ENCODE measurements around the gene KHNYN.

The KHNYN gene

DNA sequence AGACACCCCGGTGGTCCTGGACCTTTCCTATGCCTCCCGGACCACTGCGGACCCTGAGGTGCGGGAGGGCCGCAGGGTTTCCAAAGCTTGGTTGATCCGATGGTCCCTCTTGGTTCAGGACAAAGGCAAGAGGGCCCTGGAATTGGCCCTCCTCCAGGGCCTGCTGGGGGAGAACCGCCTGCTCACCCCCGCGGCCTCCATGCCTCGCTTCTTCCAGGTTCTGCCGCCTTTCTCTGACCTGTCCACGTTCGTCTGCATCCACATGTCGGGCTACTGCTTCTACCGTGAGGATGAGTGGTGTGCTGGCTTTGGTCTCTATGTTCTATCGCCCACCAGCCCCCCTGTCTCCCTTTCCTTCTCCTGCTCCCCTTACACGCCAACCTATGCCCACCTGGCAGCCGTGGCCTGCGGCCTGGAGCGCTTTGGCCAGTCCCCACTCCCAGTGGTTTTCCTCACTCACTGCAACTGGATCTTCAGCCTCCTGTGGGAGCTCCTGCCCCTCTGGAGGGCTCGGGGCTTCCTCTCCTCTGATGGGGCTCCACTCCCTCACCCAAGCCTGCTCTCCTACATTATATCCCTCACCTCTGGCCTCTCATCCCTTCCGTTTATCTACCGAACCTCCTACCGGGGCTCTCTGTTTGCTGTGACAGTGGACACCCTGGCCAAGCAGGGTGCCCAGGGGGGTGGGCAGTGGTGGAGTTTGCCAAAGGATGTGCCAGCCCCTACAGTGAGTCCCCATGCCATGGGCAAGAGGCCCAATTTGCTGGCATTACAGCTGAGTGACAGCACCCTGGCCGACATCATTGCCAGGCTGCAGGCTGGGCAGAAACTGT is 14.1 kb upstream of the KHNYN start:
- H3K4me3 ChIP-seq (ENCODE audit: low read depth in 1 of 2, low read length in 2 of 2), result no peak overlapping the region
- H3K36me3 ChIP-seq (ENCODE audit: control insufficient read depth in 1 of 2, insufficient read depth in 2 of 2, low read length in 2 of 2), result peaks cover 16 to 33% of the 10 kb centered on the region in 2 donors
- H3K27ac ChIP-seq (ENCODE audit: low read length), result no peak overlapping the region

DNA sequence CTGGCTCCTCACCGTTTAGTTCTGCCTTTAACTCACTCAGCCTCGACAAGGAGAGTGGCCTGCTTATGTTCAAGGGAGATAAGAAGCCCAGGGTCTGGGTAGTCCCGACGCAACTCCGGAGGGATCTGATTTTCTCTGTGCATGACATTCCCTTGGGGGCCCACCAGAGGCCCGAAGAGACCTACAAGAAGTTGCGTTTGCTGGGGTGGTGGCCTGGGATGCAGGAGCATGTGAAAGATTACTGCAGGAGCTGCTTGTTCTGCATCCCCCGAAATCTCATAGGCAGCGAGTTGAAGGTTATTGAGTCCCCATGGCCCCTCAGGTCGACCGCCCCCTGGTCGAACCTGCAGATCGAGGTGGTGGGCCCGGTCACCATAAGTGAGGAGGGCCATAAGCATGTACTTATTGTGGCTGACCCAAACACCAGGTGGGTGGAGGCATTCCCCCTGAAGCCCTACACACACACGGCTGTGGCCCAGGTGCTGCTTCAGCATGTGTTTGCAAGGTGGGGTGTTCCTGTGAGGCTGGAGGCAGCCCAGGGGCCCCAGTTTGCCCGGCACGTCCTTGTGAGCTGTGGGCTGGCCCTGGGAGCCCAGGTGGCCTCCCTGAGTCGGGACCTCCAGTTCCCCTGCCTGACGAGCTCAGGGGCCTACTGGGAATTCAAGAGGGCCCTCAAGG is 13.4 kb upstream of the KHNYN start:
- H3K4me3 ChIP-seq (ENCODE audit: low read depth in 1 of 2, low read length in 2 of 2), result no peak overlapping the region
- no peaks in the 10 kb centered on the region for H3K27me3 ChIP-seq (ENCODE audit: low read depth, low read length)
- no peak overlapping the region for H3K27ac ChIP-seq (ENCODE audit: low read length)
- H3K9me3 ChIP-seq (ENCODE audit: control insufficient read depth in 1 of 2, low read length in 2 of 2), result no peaks in the 10 kb centered on the region
- H3K4me1 ChIP-seq (ENCODE audit: control insufficient read depth in 1 of 2, insufficient read depth in 2 of 2, low read length in 2 of 2), result no peaks in the 10 kb centered on the region
- H3K36me3 ChIP-seq (ENCODE audit: control insufficient read depth in 1 of 2, insufficient read depth in 2 of 2, low read length in 2 of 2), result peaks cover 9 to 27% of the 10 kb centered on the region in 2 donors

More for the DNA sequence above, 14.1 kb upstream of the KHNYN start:
- no peaks in the 10 kb centered on the region for H3K27me3 ChIP-seq (ENCODE audit: low read depth, low read length)
- no peaks in the 10 kb centered on the region for H3K4me1 ChIP-seq (ENCODE audit: control insufficient read depth in 1 of 2, insufficient read depth in 2 of 2, low read length in 2 of 2)
- H3K9me3 ChIP-seq (ENCODE audit: control insufficient read depth in 1 of 2, low read length in 2 of 2), result no peaks in the 10 kb centered on the region

DNA sequence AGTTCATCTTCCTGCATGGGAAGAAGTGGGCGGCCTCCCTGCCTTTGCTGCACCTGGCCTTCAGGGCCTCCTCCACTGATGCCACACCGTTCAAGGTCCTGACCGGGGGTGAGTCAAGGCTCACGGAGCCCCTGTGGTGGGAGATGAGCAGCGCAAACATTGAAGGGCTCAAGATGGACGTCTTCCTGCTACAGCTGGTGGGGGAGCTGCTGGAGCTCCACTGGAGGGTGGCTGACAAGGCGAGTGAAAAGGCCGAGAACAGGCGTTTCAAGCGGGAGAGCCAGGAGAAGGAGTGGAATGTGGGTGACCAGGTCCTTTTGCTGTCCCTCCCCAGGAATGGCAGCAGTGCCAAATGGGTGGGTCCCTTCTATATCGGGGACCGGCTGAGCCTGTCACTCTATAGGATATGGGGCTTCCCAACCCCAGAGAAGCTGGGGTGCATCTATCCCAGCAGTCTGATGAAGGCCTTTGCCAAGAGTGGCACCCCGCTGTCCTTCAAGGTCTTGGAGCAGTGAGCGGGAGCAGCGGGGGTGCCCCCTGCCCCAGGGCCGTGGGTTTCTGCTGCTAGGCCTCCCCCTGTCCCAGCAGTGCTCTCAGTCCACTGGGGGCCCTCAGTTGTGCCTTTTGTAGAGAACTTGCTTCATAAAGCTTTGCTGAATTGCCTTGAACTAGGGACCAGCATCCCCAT is 12.7 kb upstream of the KHNYN start:
- H3K4me3 ChIP-seq (ENCODE audit: low read depth in 1 of 2, low read length in 2 of 2), result no peak overlapping the region
- H3K36me3 ChIP-seq (ENCODE audit: control insufficient read depth in 1 of 2, insufficient read depth in 2 of 2, low read length in 2 of 2), result peaks cover 8 to 27% of the 10 kb centered on the region in 2 donors
- no peaks in the 10 kb centered on the region for H3K9me3 ChIP-seq (ENCODE audit: control insufficient read depth in 1 of 2, low read length in 2 of 2)
- no peaks in the 10 kb centered on the region for H3K4me1 ChIP-seq (ENCODE audit: control insufficient read depth in 1 of 2, insufficient read depth in 2 of 2, low read length in 2 of 2)
- no peak overlapping the region for H3K27ac ChIP-seq (ENCODE audit: low read length)
- no peaks in the 10 kb centered on the region for H3K27me3 ChIP-seq (ENCODE audit: low read depth, low read length)

DNA sequence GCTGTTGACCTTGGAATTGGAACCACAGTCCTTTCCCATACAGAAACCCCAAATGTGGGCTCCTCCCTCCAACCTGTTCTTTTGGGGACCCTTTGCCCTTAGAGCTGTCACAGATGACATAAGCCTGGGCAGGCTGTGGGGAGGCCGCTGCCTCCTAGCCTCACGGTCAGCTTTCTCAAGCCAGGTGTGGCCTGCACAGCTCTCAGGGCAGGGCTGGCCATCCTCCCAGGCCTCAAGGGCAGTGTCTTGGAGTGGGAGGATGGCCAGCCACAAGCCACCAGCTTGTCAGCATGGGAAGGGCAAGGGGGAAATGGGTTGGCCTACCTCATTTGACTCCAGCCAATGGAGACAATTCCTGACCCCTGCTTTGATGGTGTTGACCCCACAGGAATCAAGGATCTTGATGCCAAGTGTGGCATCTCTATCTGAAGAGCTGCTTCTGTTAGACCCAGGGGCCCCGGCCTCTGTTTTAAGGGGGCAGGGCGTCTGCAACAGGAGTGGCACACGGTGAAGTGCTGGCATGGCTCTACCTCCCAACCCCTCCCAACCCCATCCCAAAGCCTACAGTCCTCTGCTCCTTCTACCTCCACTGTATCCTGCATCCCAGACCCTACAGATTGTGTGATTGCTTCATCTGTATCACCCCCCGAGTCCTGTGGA is 11.8 kb upstream of the KHNYN start:
- Histone ChIP-seq H3K9me3 (ENCODE audit: control insufficient read depth in 1 of 2, low read length in 2 of 2) (no peaks in the 10 kb centered on the region), H3K4me3 (ENCODE audit: low read depth in 1 of 2, low read length in 2 of 2) (no peak overlapping the region), H3K4me1 (ENCODE audit: control insufficient read depth in 1 of 2, insufficient read depth in 2 of 2, low read length in 2 of 2) (no peaks in the 10 kb centered on the region), H3K36me3 (ENCODE audit: control insufficient read depth in 1 of 2, insufficient read depth in 2 of 2, low read length in 2 of 2) (peaks cover 8 to 25% of the 10 kb centered on the region in 2 donors), H3K27me3 (ENCODE audit: low read depth, low read length) (no peaks in the 10 kb centered on the region), H3K27ac (ENCODE audit: low read length) (no peak overlapping the region)

DNA sequence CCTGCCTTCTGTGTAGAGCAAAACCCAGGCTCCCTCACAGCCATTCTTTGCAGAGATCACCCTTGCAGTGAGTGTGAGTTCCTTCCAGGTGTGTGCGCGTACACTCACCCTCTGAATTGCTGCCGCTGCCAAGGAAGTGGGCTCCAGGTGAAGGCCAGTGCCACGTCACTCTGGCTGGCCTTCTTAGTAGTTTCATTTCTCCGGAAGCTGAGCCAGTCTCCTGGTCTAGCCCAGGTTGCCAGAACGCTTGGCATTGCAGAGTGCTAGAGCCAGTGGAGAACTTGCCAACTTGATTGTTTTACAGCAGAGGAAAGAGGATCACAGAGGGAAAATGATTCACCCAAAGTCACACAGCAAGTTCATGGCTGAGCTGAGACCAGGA is 11.3 kb upstream of the KHNYN start:
- Histone ChIP-seq H3K9me3 (ENCODE audit: control insufficient read depth in 1 of 2, low read length in 2 of 2) (no peaks in the 10 kb centered on the region), H3K27me3 (ENCODE audit: low read depth, low read length) (no peaks in the 10 kb centered on the region), H3K4me3 (ENCODE audit: low read depth in 1 of 2, low read length in 2 of 2) (no peak overlapping the region), H3K4me1 (ENCODE audit: control insufficient read depth in 1 of 2, insufficient read depth in 2 of 2, low read length in 2 of 2) (no peaks in the 10 kb centered on the region), H3K27ac (ENCODE audit: low read length) (no peak overlapping the region), H3K36me3 (ENCODE audit: control insufficient read depth in 1 of 2, insufficient read depth in 2 of 2, low read length in 2 of 2) (peaks cover 6 to 23% of the 10 kb centered on the region in 2 donors)

DNA sequence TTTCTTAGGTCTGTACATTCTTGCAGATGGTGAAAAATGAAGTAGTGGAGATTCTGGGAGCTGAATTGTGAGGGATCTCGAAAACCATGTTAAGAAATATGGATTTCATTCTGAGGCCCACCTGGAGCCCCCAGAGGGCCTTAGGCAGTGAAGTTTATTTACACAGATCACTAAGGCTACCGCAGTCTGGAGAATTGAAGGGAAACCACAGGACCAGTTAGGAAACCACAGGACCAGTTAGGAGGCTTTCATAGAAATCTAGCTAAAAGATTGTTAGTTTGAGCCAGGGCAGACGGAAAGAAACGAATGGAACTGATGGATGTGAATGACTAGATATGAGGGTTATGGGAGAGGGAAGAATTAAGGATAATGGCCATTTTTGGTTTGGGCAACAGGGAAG is 7.5 kb upstream of the KHNYN start:
- Histone ChIP-seq H3K4me3 (ENCODE audit: low read depth in 1 of 2, low read length in 2 of 2) (no peak overlapping the region), H3K27ac (ENCODE audit: low read length) (no peak overlapping the region), H3K27me3 (ENCODE audit: low read depth, low read length) (no peaks in the 10 kb centered on the region), H3K4me1 (ENCODE audit: control insufficient read depth in 1 of 2, insufficient read depth in 2 of 2, low read length in 2 of 2) (peaks cover 0 to 9% of the 10 kb centered on the region in 2 donors), H3K36me3 (ENCODE audit: control insufficient read depth in 1 of 2, insufficient read depth in 2 of 2, low read length in 2 of 2) (no peaks in the 10 kb centered on the region), H3K9me3 (ENCODE audit: control insufficient read depth in 1 of 2, low read length in 2 of 2) (no peaks in the 10 kb centered on the region)

DNA sequence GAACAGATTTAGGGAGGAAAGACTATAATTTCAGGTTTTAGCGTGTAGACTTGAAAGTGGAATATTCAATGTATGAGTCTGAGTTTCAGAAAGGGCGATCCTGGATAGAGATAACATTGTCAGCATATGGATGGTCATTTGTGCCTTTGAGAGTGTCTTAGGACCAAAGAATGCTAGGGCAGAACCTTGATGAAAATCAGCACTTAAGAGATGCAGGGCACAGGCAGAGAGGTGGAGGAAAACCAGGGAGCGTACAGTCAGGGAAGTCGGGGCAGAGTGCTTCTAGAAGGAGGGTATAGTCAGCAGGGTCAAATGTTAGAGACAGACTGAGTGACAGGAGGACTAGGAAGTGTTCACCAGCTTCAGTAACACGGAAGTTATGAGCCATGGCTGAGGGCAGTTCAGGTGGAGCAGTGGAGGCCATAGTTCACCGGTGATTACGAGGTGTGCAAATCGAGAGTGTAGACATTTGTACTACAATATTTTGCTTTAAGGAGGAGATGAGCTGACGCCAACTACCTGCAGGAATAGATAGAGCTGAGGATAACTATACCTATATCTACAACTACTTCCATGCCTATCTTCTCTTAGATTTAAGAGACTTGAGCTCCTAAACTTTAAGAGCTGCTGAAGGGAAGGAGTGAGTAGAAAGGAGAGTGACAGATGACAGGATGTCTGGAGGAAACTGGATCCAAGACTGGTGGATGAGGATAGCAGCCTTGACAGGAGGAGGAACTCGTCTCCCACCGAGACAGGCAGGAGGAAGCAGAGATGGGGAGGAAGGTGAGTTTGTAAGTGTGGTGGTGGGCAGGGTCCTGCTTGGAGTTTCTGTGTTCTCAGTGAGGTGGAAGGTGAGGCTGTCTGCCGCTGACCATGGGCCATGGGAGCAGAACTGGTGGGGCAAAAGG is 6.8 kb upstream of the KHNYN start:
- peak overlapping the region in 1 of 2 donors; percentile 24 for H3K4me3 ChIP-seq (ENCODE audit: low read depth in 1 of 2, low read length in 2 of 2)
- peak overlapping the region; percentile 65 for H3K27ac ChIP-seq (ENCODE audit: low read length)
- peaks cover 0 to 9% of the 10 kb centered on the region in 2 donors for H3K4me1 ChIP-seq (ENCODE audit: control insufficient read depth in 1 of 2, insufficient read depth in 2 of 2, low read length in 2 of 2)

DNA sequence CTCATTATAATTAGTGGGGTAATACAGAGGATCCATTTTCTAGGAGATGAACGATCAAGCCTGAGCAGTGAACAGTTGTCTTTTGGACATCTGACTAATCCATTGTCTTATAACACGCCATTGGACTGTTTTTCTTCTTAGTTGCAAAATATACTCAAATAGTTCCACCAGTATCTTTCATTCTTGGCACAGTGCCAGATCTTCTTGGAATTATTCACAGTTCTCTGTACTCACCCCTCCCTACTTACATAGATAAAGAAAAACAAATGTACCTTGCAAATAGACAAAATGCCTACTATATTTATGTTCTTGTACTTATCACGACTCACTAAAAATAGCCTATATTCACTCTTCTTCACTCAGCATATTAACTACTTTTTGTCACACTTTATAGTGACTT is 4.0 kb upstream of the KHNYN start:
- no peak overlapping the region for H3K4me3 ChIP-seq (ENCODE audit: low read depth in 1 of 2, low read length in 2 of 2)
- H3K27me3 ChIP-seq (ENCODE audit: low read depth, low read length), result no peaks in the 10 kb centered on the region
- no peaks in the 10 kb centered on the region for H3K9me3 ChIP-seq (ENCODE audit: control insufficient read depth in 1 of 2, low read length in 2 of 2)
- no peaks in the 10 kb centered on the region for H3K36me3 ChIP-seq (ENCODE audit: control insufficient read depth in 1 of 2, insufficient read depth in 2 of 2, low read length in 2 of 2)
- H3K27ac ChIP-seq (ENCODE audit: low read length), result peak overlapping the region; percentile 70
- peaks cover 3 to 9% of the 10 kb centered on the region in 2 donors for H3K4me1 ChIP-seq (ENCODE audit: control insufficient read depth in 1 of 2, insufficient read depth in 2 of 2, low read length in 2 of 2)

More for the DNA sequence above, 6.8 kb upstream of the KHNYN start:
- Histone ChIP-seq H3K27me3 (ENCODE audit: low read depth, low read length) (no peaks in the 10 kb centered on the region), H3K9me3 (ENCODE audit: control insufficient read depth in 1 of 2, low read length in 2 of 2) (no peaks in the 10 kb centered on the region), H3K36me3 (ENCODE audit: control insufficient read depth in 1 of 2, insufficient read depth in 2 of 2, low read length in 2 of 2) (no peaks in the 10 kb centered on the region)

DNA sequence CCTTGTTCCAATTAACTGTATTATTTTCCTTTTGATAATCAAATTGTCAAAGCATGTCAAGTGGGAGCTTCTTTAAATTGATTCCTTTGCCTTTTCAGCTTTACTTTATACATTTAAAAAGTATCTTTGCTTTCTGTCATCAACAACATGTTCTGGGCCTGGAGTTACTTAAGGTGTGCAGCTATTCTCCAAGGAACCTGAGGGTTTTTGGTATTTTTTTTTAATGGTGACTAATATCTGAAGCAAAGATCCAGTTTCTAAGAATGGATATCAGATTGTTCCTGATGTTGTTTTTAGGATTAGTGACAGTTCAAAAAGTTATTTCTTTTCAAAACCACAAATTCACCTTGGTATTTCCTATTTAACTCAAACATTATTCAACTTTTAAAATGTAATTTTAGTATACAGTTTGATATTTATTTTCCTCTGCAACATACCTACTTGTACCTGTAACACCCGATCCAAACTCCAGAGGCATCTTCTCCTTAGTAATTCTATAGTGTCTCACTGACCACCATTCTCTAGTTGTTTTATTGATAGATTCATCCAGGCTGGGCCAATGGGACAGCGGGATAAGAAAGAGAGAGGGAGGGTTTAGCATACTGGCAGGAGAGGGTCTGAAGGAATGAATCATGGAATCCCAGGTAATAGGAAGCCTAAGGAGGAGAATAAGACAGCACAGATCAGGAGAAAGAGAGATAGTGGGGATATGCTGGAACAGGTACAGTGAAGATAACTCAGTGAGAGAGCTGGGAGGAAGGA is 3.4 kb upstream of the KHNYN start:
- Histone ChIP-seq H3K4me3 (ENCODE audit: low read depth in 1 of 2, low read length in 2 of 2) (no peak overlapping the region), H3K27ac (ENCODE audit: low read length) (peak overlapping the region; percentile 21), H3K4me1 (ENCODE audit: control insufficient read depth in 1 of 2, insufficient read depth in 2 of 2, low read length in 2 of 2) (peaks cover 9 to 15% of the 10 kb centered on the region in 2 donors)

More for the DNA sequence above, 3.4 kb upstream of the KHNYN start:
- Histone ChIP-seq H3K9me3 (ENCODE audit: control insufficient read depth in 1 of 2, low read length in 2 of 2) (no peaks in the 10 kb centered on the region), H3K36me3 (ENCODE audit: control insufficient read depth in 1 of 2, insufficient read depth in 2 of 2, low read length in 2 of 2) (no peaks in the 10 kb centered on the region), H3K27me3 (ENCODE audit: low read depth, low read length) (no peaks in the 10 kb centered on the region)
